Mononuclear cell (primary cell): Measurements from ENCODE around the gene RNF180. TPM values are rescaled to one million over a fixed set of nuclear protein-coding genes. Genes with fewer than 3 reads are reported as not detected.

ENCODE experiments used
- total RNA-seq: library from RNA; depleted of rRNA; stranded (reverse); fragments of >200 nt; gene quantifications from one replicate; pipeline ENCODE4 v1.2.3, GENCODE V29; 2012

Gene RNF180
- total RNA-seq, 1 donor, result not detected

Other genes with a start within 250 kb of the RNF180 start
- not detected for gene HTR1A, start 203.4 kb upstream of the RNF180 start, total RNA-seq